ENCODE data around the gene SYNPO.

SYNPO gene

GRCh38 chr5:150640311-150641005, at the start of gene SYNPO:
Gene SYNPO (plus strand): TSS chr5:150640660. CDS start chr5:150648276, 7,616 bp downstream.
- peak within 1 kb of the TSS; percentile 98 for H3K27ac ChIP-seq (ENCODE audit: low read depth, low read length)
- H3K27me3 ChIP-seq (ENCODE audit: insufficient read depth, low read length) = no peaks in the 10 kb centered on the region
- peak within 1 kb of the TSS; percentile 74 for H3K4me3 ChIP-seq (ENCODE audit: low read depth, low read length)
- peaks cover 87% of the 10 kb centered on the region for H3K4me1 ChIP-seq (ENCODE audit: control insufficient read depth, insufficient read depth, low read length, unreplicated experiment)
- H3K36me3 ChIP-seq (ENCODE audit: insufficient read depth, low read length) = no peaks in the 10 kb centered on the region
- peaks cover 14% of the 10 kb centered on the region for H3K79me2 ChIP-seq (ENCODE audit: control insufficient read depth, insufficient read depth, low read length, unreplicated experiment)
- H2AFZ ChIP-seq (ENCODE audit: low read length, unreplicated experiment) = peak within 1 kb of the TSS; percentile 1

GRCh38 chr5:150590979-150591695, 49.3 kb upstream of the SYNPO start:
- Histone ChIP-seq H3K27ac (ENCODE audit: low read depth, low read length) (no peak overlapping the region), H3K79me2 (ENCODE audit: control insufficient read depth, insufficient read depth, low read length, unreplicated experiment) (no peaks in the 10 kb centered on the region), H3K4me3 (ENCODE audit: low read depth, low read length) (no peak overlapping the region), H2AFZ (ENCODE audit: low read length, unreplicated experiment) (no peak overlapping the region), H3K36me3 (ENCODE audit: insufficient read depth, low read length) (no peaks in the 10 kb centered on the region), H3K27me3 (ENCODE audit: insufficient read depth, low read length) (no peaks in the 10 kb centered on the region), H3K4me1 (ENCODE audit: control insufficient read depth, insufficient read depth, low read length, unreplicated experiment) (no peaks in the 10 kb centered on the region)

GRCh38 chr5:150593593-150593992, 46.9 kb upstream of the SYNPO start:
- Histone ChIP-seq H3K4me3 (ENCODE audit: low read depth, low read length) (no peak overlapping the region), H3K27me3 (ENCODE audit: insufficient read depth, low read length) (no peaks in the 10 kb centered on the region), H3K27ac (ENCODE audit: low read depth, low read length) (no peak overlapping the region), H3K36me3 (ENCODE audit: insufficient read depth, low read length) (no peaks in the 10 kb centered on the region), H2AFZ (ENCODE audit: low read length, unreplicated experiment) (no peak overlapping the region), H3K4me1 (ENCODE audit: control insufficient read depth, insufficient read depth, low read length, unreplicated experiment) (no peaks in the 10 kb centered on the region), H3K79me2 (ENCODE audit: control insufficient read depth, insufficient read depth, low read length, unreplicated experiment) (no peaks in the 10 kb centered on the region)

- Histone ChIP-seq H3K4me1 (ENCODE audit: control insufficient read depth, insufficient read depth, low read length, unreplicated experiment) (no peaks in the 10 kb centered on the region), H3K36me3 (ENCODE audit: insufficient read depth, low read length) (no peaks in the 10 kb centered on the region), H3K4me3 (ENCODE audit: low read depth, low read length) (no peak overlapping the region), H3K27me3 (ENCODE audit: insufficient read depth, low read length) (no peaks in the 10 kb centered on the region), H2AFZ (ENCODE audit: low read length, unreplicated experiment) (no peak overlapping the region), H3K27ac (ENCODE audit: low read depth, low read length) (no peak overlapping the region), H3K79me2 (ENCODE audit: control insufficient read depth, insufficient read depth, low read length, unreplicated experiment) (no peaks in the 10 kb centered on the region)
These were observed 46.5 kb upstream of the SYNPO start for GRCh38 chr5:150593996-150594395.

GRCh38 chr5:150595466-150596031, 44.9 kb upstream of the SYNPO start:
- no peaks in the 10 kb centered on the region for H3K79me2 ChIP-seq (ENCODE audit: control insufficient read depth, insufficient read depth, low read length, unreplicated experiment)
- no peaks in the 10 kb centered on the region for H3K27me3 ChIP-seq (ENCODE audit: insufficient read depth, low read length)
- no peak overlapping the region for H2AFZ ChIP-seq (ENCODE audit: low read length, unreplicated experiment)
- peaks cover 9% of the 10 kb centered on the region for H3K4me1 ChIP-seq (ENCODE audit: control insufficient read depth, insufficient read depth, low read length, unreplicated experiment)
- no peak overlapping the region for H3K4me3 ChIP-seq (ENCODE audit: low read depth, low read length)
- no peaks in the 10 kb centered on the region for H3K36me3 ChIP-seq (ENCODE audit: insufficient read depth, low read length)
- no peak overlapping the region for H3K27ac ChIP-seq (ENCODE audit: low read depth, low read length)

GRCh38 chr5:150596313-150596712, 44.1 kb upstream of the SYNPO start:
- Histone ChIP-seq H3K27me3 (ENCODE audit: insufficient read depth, low read length) (no peaks in the 10 kb centered on the region), H3K36me3 (ENCODE audit: insufficient read depth, low read length) (no peaks in the 10 kb centered on the region), H3K27ac (ENCODE audit: low read depth, low read length) (no peak overlapping the region), H3K4me3 (ENCODE audit: low read depth, low read length) (no peak overlapping the region), H2AFZ (ENCODE audit: low read length, unreplicated experiment) (no peak overlapping the region), H3K79me2 (ENCODE audit: control insufficient read depth, insufficient read depth, low read length, unreplicated experiment) (no peaks in the 10 kb centered on the region), H3K4me1 (ENCODE audit: control insufficient read depth, insufficient read depth, low read length, unreplicated experiment) (peaks cover 9% of the 10 kb centered on the region)

- Histone ChIP-seq H3K79me2 (ENCODE audit: control insufficient read depth, insufficient read depth, low read length, unreplicated experiment) (no peaks in the 10 kb centered on the region), H2AFZ (ENCODE audit: low read length, unreplicated experiment) (no peak overlapping the region), H3K27me3 (ENCODE audit: insufficient read depth, low read length) (no peaks in the 10 kb centered on the region), H3K4me3 (ENCODE audit: low read depth, low read length) (no peak overlapping the region), H3K36me3 (ENCODE audit: insufficient read depth, low read length) (no peaks in the 10 kb centered on the region), H3K4me1 (ENCODE audit: control insufficient read depth, insufficient read depth, low read length, unreplicated experiment) (peaks cover 9% of the 10 kb centered on the region), H3K27ac (ENCODE audit: low read depth, low read length) (no peak overlapping the region)
These were observed 43.6 kb upstream of the SYNPO start for GRCh38 chr5:150596826-150597225.

GRCh38 chr5:150598006-150598405, 42.5 kb upstream of the SYNPO start:
- no peaks in the 10 kb centered on the region for H3K36me3 ChIP-seq (ENCODE audit: insufficient read depth, low read length)
- H3K4me3 ChIP-seq (ENCODE audit: low read depth, low read length) = no peak overlapping the region
- no peak overlapping the region for H2AFZ ChIP-seq (ENCODE audit: low read length, unreplicated experiment)
- H3K27me3 ChIP-seq (ENCODE audit: insufficient read depth, low read length) = no peaks in the 10 kb centered on the region
- H3K79me2 ChIP-seq (ENCODE audit: control insufficient read depth, insufficient read depth, low read length, unreplicated experiment) = no peaks in the 10 kb centered on the region
- peaks cover 9% of the 10 kb centered on the region for H3K4me1 ChIP-seq (ENCODE audit: control insufficient read depth, insufficient read depth, low read length, unreplicated experiment)
- no peak overlapping the region for H3K27ac ChIP-seq (ENCODE audit: low read depth, low read length)

- peaks cover 9% of the 10 kb centered on the region for H3K4me1 ChIP-seq (ENCODE audit: control insufficient read depth, insufficient read depth, low read length, unreplicated experiment)
- H2AFZ ChIP-seq (ENCODE audit: low read length, unreplicated experiment) = no peak overlapping the region
- H3K27me3 ChIP-seq (ENCODE audit: insufficient read depth, low read length) = no peaks in the 10 kb centered on the region
- H3K4me3 ChIP-seq (ENCODE audit: low read depth, low read length) = no peak overlapping the region
- no peaks in the 10 kb centered on the region for H3K36me3 ChIP-seq (ENCODE audit: insufficient read depth, low read length)
- H3K27ac ChIP-seq (ENCODE audit: low read depth, low read length) = no peak overlapping the region
- no peaks in the 10 kb centered on the region for H3K79me2 ChIP-seq (ENCODE audit: control insufficient read depth, insufficient read depth, low read length, unreplicated experiment)
These were observed 41.6 kb upstream of the SYNPO start for GRCh38 chr5:150598821-150599273.

DNA sequence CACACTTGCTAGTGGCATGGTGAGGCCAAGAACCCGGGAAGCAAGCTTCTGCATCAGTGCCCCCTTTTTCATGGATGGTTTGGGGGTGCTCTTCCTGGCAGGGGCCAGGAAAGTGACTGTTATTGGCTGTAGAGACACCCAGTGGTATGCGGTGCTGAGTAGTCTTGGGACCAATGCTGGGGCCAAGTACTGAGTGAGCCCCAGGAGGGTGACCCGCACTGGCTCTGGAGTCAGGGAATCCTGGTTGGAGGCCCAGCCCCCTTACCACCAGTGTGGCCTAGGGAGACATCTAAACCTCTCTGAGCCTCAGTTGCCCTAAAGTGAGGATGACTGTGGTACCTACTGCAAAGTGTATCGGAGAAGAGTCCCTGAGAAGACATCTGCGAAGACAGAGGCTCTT, 41.2 kb upstream of the SYNPO start:
- Histone ChIP-seq H3K4me1 (ENCODE audit: control insufficient read depth, insufficient read depth, low read length, unreplicated experiment) (peaks cover 9% of the 10 kb centered on the region), H3K79me2 (ENCODE audit: control insufficient read depth, insufficient read depth, low read length, unreplicated experiment) (no peaks in the 10 kb centered on the region), H3K4me3 (ENCODE audit: low read depth, low read length) (no peak overlapping the region), H3K27ac (ENCODE audit: low read depth, low read length) (no peak overlapping the region), H3K36me3 (ENCODE audit: insufficient read depth, low read length) (no peaks in the 10 kb centered on the region), H2AFZ (ENCODE audit: low read length, unreplicated experiment) (no peak overlapping the region), H3K27me3 (ENCODE audit: insufficient read depth, low read length) (no peaks in the 10 kb centered on the region)
